OCI-LY7 (cell line): ENCODE measurements around the gene ARHGAP45. TPM values are rescaled to one million over a fixed set of nuclear protein-coding genes. Genes with fewer than 3 reads are reported as not detected.

ENCODE experiments used
- BruUV-seq: library from RNA; stranded (reverse); fragments of 400-500 nt; replicated peaks from 2 replicates; lab custom pipeline; 2021; lab: Mats Ljungman, UMichigan
- CTCF ChIA-PET: fragments of 300-600 bp; sonication (Branson Sonifier 250); formaldehyde crosslinking; loops from one replicate; lab custom pipeline; 2022; ENCODE audit warnings: antibody characterized with exemption; ENCODE audit not compliant: unreplicated experiment; lab: Charles Lee
- POLR2A ChIA-PET: fragments of 300-600 bp; sonication (Branson Sonifier 250); formaldehyde crosslinking; loops from one replicate; lab custom pipeline; 2022; ENCODE audit warnings: antibody characterized with exemption; lab: Charles Lee
- DNase-seq: peaks from one replicate; pipeline ENCODE4 v3.0.0-alpha.2; 2015; ENCODE audit warnings: low spot score
- H2AFZ ChIP-seq: fragments of 200-600 bp; sonication (generic), shearing (Covaris generic); 2 replicates; pipeline ENCODE4 v1.6.1; 2014; ENCODE audit warnings: mild to moderate bottlenecking, antibody characterized with exemption, low read length, moderate library complexity
- H3K27ac ChIP-seq: fragments of 200-600 bp; sonication (generic); 2 replicates; pipeline ENCODE4 v1.5.1; 2014; ENCODE audit warnings: mixed run types, low read depth, mild to moderate bottlenecking, moderate library complexity, low read length, inconsistent platforms; ENCODE audit not compliant: poor library complexity, severe bottlenecking
- H3K36me3 ChIP-seq: fragments of 200-600 bp; sonication (generic); 2 replicates; pipeline ENCODE4 v1.6.1; 2014; ENCODE audit warnings: mild to moderate bottlenecking, antibody characterized with exemption, low read length, moderate library complexity, mixed read lengths; ENCODE audit not compliant: insufficient read depth
- H3K4me1 ChIP-seq: fragments of 200-600 bp; sonication (generic); 2 replicates; pipeline ENCODE4 v1.5.1; 2014; ENCODE audit warnings: mild to moderate bottlenecking, low read length; ENCODE audit not compliant: insufficient read depth, poor library complexity, severe bottlenecking
- H3K4me2 ChIP-seq: fragments of 200-600 bp; sonication (generic); 2 replicates; pipeline ENCODE4 v1.6.1; 2014; ENCODE audit warnings: mild to moderate bottlenecking, low read length
- H3K4me3 ChIP-seq: fragments of 200-600 bp; sonication (generic); 2 replicates; pipeline ENCODE4 v1.5.1; 2014; ENCODE audit warnings: mild to moderate bottlenecking, low read depth, low read length; ENCODE audit not compliant: poor library complexity, severe bottlenecking
- H3K79me2 ChIP-seq: fragments of 200-600 bp; sonication (generic); 2 replicates; pipeline ENCODE4 v1.6.1; 2016; ENCODE audit warnings: low read depth, mild to moderate bottlenecking, low read length, moderate library complexity, mixed read lengths; ENCODE audit not compliant: insufficient read depth
- H3K9me2 ChIP-seq: fragments of 200-600 bp; sonication (generic); 2 replicates; pipeline ENCODE4 v1.6.1; 2016; ENCODE audit warnings: mild to moderate bottlenecking, low read length, mixed read lengths; ENCODE audit not compliant: insufficient read depth
- H3K9me3 ChIP-seq: fragments of 200-600 bp; sonication (generic); 2 replicates; pipeline ENCODE4 v1.6.1; 2014; ENCODE audit warnings: mild to moderate bottlenecking, mixed run types, low read length, mixed read lengths
- H4K20me1 ChIP-seq: fragments of 200-600 bp; sonication (generic); 2 replicates; pipeline ENCODE4 v1.6.1; 2014; ENCODE audit warnings: mild to moderate bottlenecking, antibody characterized with exemption, low read length, moderate library complexity, mixed read lengths; ENCODE audit not compliant: insufficient read depth
- EZH2phosphoT487 ChIP-seq: fragments of 200-600 bp; sonication (generic); IDR thresholded peaks from 2 replicates; pipeline ENCODE4 v1.6.1; 2018; ENCODE audit warnings: low read depth, borderline replicate concordance, mild to moderate bottlenecking, mixed run types, antibody characterized with exemption, low read length, moderate library complexity, mixed read lengths
- intact Hi-C: fragments of 100-400 bp; cut with micrococcal nuclease; formaldehyde crosslinking; loops from one replicate; pipeline ENCODE4 v1.10.0; 2022; ENCODE audit not compliant: unreplicated experiment
- total RNA-seq, 2 experiments: library from RNA; depleted of rRNA in 1 of 2; stranded (reverse); fragments of >200 nt in 1 of 2; shearing (Covaris generic) in 1 of 2; gene quantifications; 2 replicates each; pipeline ENCODE4 v1.2.3, GENCODE V29; 2014 to 2022
- TF ChIP-seq, protein P1 (sequence below): fragments of 200-600 bp; sonication (generic); conservative IDR thresholded peaks from 2 replicates; pipeline ENCODE4 v1.5.1; 2014; ENCODE audit warnings: mild to moderate bottlenecking, antibody characterized with exemption, low read length, moderate library complexity, mixed read lengths

ARHGAP45 gene
- total RNA-seq, 2 experiments from 2014 or later: 135 to 143 TPM

DNA sequence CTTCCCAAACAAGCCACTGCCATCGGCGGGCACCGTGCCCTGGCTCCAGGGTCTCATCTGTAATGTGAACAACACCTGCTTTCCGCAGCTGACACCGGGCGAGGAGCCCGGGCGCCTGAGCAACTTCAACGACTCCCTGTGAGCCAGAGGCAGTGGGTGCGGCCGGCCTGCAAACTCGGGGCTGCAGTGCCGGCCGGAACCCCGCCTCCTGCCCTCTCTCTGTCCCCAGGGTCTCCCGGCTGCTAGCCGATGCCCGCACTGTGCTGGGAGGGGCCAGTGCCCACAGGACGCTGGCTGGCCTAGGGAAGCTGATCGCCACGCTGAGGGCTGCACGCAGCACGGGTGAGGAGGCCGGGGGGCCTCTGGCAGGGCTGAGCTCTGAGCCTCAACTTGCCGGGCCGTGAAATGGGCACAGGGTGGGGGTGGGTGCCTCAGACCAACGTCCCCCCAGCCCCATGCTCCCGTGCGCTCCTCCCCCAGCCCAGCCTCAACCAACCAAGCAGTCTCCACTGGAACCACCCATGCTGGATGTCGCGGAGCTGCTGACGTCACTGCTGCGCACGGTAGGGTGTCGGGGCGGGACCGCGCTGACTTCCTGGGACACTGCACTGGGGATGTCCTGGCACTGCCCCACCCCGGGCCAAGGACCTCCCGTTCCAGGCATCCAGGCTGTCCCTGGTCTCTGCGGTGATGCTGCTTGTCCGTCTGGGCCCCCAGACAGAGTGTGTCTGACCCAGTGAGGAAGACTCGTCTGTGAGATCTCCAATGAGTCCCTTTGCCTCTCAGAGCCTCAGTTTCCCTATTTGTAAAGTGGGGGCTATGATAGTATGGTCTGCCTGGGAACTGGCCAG, 24.9 kb upstream of the ARHGAP45 start:
- DNase-seq: no peak
- ChIA-PET POLR2A (interaction anchor here (0.8 kb wide), 1 partner anchor 21 kb away, joined by 5 read pairs; the partner anchor contains the start of genes RNU6-2 and TMEM259), CTCF (no interaction called here)
- Histone ChIP-seq H2AFZ (no peak overlapping the region), H3K4me3 (no peak overlapping the region), H3K79me2 (0 out of 2 replicates have a peak, but pooled peaks cover 5% of the 10 kb centered on the region), H3K9me3 (no peaks in the 10 kb centered on the region), H3K9me2 (no peaks in the 10 kb centered on the region), H4K20me1 (no peaks in the 10 kb centered on the region; the same call in 1 of the 2 replicates), H3K4me2 (peak overlapping the region; percentile 93; the same call in 1 of the 2 replicates), H3K36me3 (peaks cover 17% of the 10 kb centered on the region; the same call in 1 of the 2 replicates), H3K4me1 (peaks cover 52% of the 10 kb centered on the region), H3K27ac (no peak overlapping the region)
- intact Hi-C loops: loop anchor here (2.0 kb wide), 1 partner anchor 15 kb away; the partner anchor contains the start of gene CNN2
- TF ChIP-seq EZH2phosphoT487: no peak
- TF ChIP-seq, protein P1, sequence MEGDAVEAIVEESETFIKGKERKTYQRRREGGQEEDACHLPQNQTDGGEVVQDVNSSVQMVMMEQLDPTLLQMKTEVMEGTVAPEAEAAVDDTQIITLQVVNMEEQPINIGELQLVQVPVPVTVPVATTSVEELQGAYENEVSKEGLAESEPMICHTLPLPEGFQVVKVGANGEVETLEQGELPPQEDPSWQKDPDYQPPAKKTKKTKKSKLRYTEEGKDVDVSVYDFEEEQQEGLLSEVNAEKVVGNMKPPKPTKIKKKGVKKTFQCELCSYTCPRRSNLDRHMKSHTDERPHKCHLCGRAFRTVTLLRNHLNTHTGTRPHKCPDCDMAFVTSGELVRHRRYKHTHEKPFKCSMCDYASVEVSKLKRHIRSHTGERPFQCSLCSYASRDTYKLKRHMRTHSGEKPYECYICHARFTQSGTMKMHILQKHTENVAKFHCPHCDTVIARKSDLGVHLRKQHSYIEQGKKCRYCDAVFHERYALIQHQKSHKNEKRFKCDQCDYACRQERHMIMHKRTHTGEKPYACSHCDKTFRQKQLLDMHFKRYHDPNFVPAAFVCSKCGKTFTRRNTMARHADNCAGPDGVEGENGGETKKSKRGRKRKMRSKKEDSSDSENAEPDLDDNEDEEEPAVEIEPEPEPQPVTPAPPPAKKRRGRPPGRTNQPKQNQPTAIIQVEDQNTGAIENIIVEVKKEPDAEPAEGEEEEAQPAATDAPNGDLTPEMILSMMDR: no peak
- BruUV-seq: no TSS peak

DNA sequence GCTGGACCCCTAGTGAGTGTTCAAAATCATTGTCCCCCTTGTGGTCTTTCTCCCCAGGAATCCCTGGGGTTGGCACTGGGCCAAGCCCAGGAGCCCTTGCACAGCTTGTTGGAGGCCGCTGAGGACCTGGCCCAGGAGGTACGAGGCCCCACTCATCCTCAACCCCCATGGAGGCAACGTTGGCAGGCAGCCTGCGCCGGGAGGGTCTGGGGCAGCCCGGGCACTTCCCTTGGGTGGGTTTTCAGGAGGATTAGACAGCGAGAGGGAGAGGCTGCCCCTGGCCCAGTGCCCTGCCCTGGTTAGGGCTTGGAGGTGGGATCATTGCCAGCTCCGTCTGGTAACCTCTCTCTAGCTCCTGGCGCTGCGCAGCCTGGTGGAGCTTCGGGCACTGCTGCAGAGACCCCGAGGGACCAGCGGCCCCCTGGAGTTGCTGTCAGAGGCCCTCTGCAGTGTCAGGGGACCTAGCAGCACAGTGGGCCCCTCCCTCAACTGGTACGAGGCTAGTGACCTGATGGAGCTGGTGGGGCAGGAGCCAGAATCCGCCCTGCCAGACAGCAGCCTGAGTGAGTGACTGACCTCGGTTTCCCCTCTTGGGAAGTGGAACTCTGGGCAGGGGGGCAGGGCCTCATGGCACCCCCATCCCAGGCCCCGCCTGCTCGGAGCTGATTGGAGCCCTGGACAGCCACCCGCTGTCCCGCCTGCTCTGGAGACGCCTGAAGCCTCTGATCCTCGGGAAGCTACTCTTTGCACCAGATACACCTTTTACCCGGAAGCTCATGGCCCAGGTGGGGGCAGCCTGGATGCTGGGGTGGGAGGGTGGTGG, 24.1 kb upstream of the ARHGAP45 start:
- ChIA-PET POLR2A (no interaction called here), CTCF (interaction anchor here (1.0 kb wide), 1 partner anchor 32 kb away, joined by 14 read pairs; no protein-coding TSS in a partner anchor)
- TF ChIP-seq, protein P1: no peak
- no peak for TF ChIP-seq EZH2phosphoT487
- Histone ChIP-seq H3K4me3 (no peak overlapping the region), H3K4me1 (peaks cover 48% of the 10 kb centered on the region), H4K20me1 (no peaks in the 10 kb centered on the region; the same call in 1 of the 2 replicates), H3K79me2 (0 out of 2 replicates have a peak, but pooled peaks cover 5% of the 10 kb centered on the region), H3K27ac (no peak overlapping the region), H3K36me3 (peaks cover 18% of the 10 kb centered on the region; the same call in 1 of the 2 replicates), H3K4me2 (no peak overlapping the region; the same call in 1 of the 2 replicates), H3K9me2 (no peaks in the 10 kb centered on the region), H3K9me3 (no peaks in the 10 kb centered on the region), H2AFZ (no peak overlapping the region)
- BruUV-seq: no TSS peak
- intact Hi-C loops: no loop called here
- no peak for DNase-seq
